Transverse colon (tissue), 4 donors: ENCODE results near the gene PRKG1. TPM values are rescaled to one million over a fixed set of nuclear protein-coding genes. Genes with fewer than 3 reads are reported as not detected.

Experiments
- DNase-seq: peaks from one replicate; pipeline ENCODE4 v3.0.0-alpha.2; 2019
- H3K27ac ChIP-seq, 4 donors: fragments of 200-600 bp; sonication (generic); 2 replicates each; pipeline ENCODE4 v1.5.1; 2016 to 2018; ENCODE audit warnings: inconsistent platforms in 4 of 4
- H3K27me3 ChIP-seq: fragments of 200-600 bp; sonication (generic); 2 replicates; pipeline ENCODE4 v1.5.1; 2017; ENCODE audit warnings: inconsistent platforms
- H3K36me3 ChIP-seq, 4 donors: fragments of 200-600 bp; sonication (generic); 2 replicates each; pipeline ENCODE4 v1.5.1; 2017 to 2019; ENCODE audit warnings: inconsistent platforms in 4 of 4
- H3K4me1 ChIP-seq, 4 donors: fragments of 200-600 bp; sonication (generic); 2 replicates each; pipeline ENCODE4 v1.5.1; 2017 to 2020; ENCODE audit warnings: inconsistent platforms in 4 of 4
- H3K4me3 ChIP-seq, 4 donors: fragments of 200-600 bp; sonication (generic); 1 replicate in 1 of 4; 2 replicates in 3 of 4; pipeline versions ENCODE4 v1.5.1 to v1.6.1; 2017 to 2019; ENCODE audit warnings: inconsistent platforms in 4 of 4
- H3K9me3 ChIP-seq, 2 donors: fragments of 200-600 bp; sonication (generic); 2 replicates each; pipeline ENCODE4 v1.5.1; 2017 to 2019; ENCODE audit warnings: inconsistent platforms in 2 of 2
- CTCF ChIP-seq, 5 experiments: fragments of 200-600 bp in 3 of 5; fragments of 450-650 bp in 2 of 5; sonication (generic) in 3 of 5; IDR thresholded peaks; 1 replicate in 2 of 5; 2 replicates in 3 of 5; pipeline ENCODE4 v1.5.1; 2016 to 2017; ENCODE audit warnings: antibody characterized with exemption in 5 of 5, inconsistent platforms in 3 of 5, mild to moderate bottlenecking in 2 of 5, moderate library complexity in 1 of 5
- EP300 ChIP-seq: sonication (generic); formaldehyde crosslinking; IDR thresholded peaks from one replicate; pipeline ENCODE4 v1.6.1; 2017; ENCODE audit warnings: antibody characterized with exemption, low read depth
- POLR2A ChIP-seq: fragments of 450-650 bp; IDR thresholded peaks from one replicate; pipeline ENCODE4 v1.6.1; 2016; ENCODE audit warnings: antibody characterized with exemption, mild to moderate bottlenecking, moderate library complexity
- POLR2AphosphoS5 ChIP-seq, 3 donors: sonication (generic); formaldehyde crosslinking; IDR thresholded peaks; one replicate each; pipeline ENCODE4 v1.6.1; 2016; ENCODE audit warnings: antibody characterized with exemption in 3 of 3
- WGBS, 2 donors: methylation state at CpG; one replicate each; pipeline ENCODE4 v1.1.5; 2018; ENCODE audit warnings: low coverage in 1 of 2; 5-methylcytosine and 5-hydroxymethylcytosine counted together
- in situ Hi-C, 4 donors: fragments of 200-750 bp; cut with MboI; loops; one replicate each; pipeline versions ENCODE4 v1.15.0 to v1.15.1; 2017; ENCODE audit warnings: low sequenced_read_pairs in 3 of 4, low pct_ligation_motif_present in 1 of 4, low pct_unique_long_range_greater_than_20kb in 1 of 4
- intact Hi-C: fragments of 100-400 bp; cut with DNase I; formaldehyde crosslinking; loops from one replicate; pipeline ENCODE4 v1.15.1; 2023; ENCODE audit warnings: low total_unique reads
- total RNA-seq, 4 donors: library from RNA; depleted of rRNA; stranded (reverse); fragments of >200 nt; gene quantifications; one replicate each; pipeline ENCODE4 v1.1.0, GENCODE V29; 2016

PRKG1 gene
- total RNA-seq, 4 donors from 2014 or later: 17.6 to 30.6 (median 26.9) TPM

GRCh38 chr10:52011118-52011517 is 936.8 kb downstream of the PRKG1 start:
- Histone ChIP-seq H3K4me1 (no peaks in the 10 kb centered on the region), H3K9me3 (peaks cover 0 to 9% of the 10 kb centered on the region in 2 donors), H3K4me3 (no peak overlapping the region), H3K27me3 (no peaks in the 10 kb centered on the region), H3K27ac (no peak overlapping the region), H3K36me3 (no peaks in the 10 kb centered on the region)
- intact Hi-C loops: no loop called here
- TF ChIP-seq POLR2A (no peak), EP300 (no peak), CTCF (IDR thresholded peaks at IDR 0.05) (no peak), POLR2AphosphoS5 (IDR thresholded peaks at IDR 0.05) (no peak)
- DNase-seq: no peak
- in situ Hi-C loops: no loop called here
- WGBS, 2 donors: 87 to 94% methylated on average over 1 of the region's 1 CpG

- 53% methylated on average over 3 of the region's 3 CpGs; no CpG with 5 or more reads in 1 of the 2 donors for WGBS, 2 donors
- intact Hi-C loops (no loop called here), in situ Hi-C loops (no loop called here)
- no peaks in the 10 kb centered on the region for H3K36me3 ChIP-seq
- H3K9me3 ChIP-seq: no peaks in the 10 kb centered on the region
- H3K27ac ChIP-seq: no peak overlapping the region
- H3K27me3 ChIP-seq: no peaks in the 10 kb centered on the region
- TF ChIP-seq POLR2AphosphoS5 (IDR thresholded peaks at IDR 0.05) (no peak), CTCF (IDR thresholded peaks at IDR 0.05) (no peak), EP300 (no peak)
- no peaks in the 10 kb centered on the region for H3K4me1 ChIP-seq
- DNase-seq: no peak
- H3K4me3 ChIP-seq: no peak overlapping the region
Observed at GRCh38 chr10:52019077-52019555, 944.8 kb downstream of the PRKG1 start.

- Histone ChIP-seq H3K27ac (no peak overlapping the region), H3K27me3 (no peaks in the 10 kb centered on the region), H3K4me1 (no peaks in the 10 kb centered on the region), H3K36me3 (no peaks in the 10 kb centered on the region), H3K4me3 (no peak overlapping the region), H3K9me3 (no peaks in the 10 kb centered on the region)
- intact Hi-C loops (no loop called here), in situ Hi-C loops (no loop called here)
- no peak for DNase-seq
- no peak for TF ChIP-seq EP300
- TF ChIP-seq POLR2A: no peak
- no peak for TF ChIP-seq CTCF (IDR thresholded peaks at IDR 0.05)
- TF ChIP-seq POLR2AphosphoS5 (IDR thresholded peaks at IDR 0.05): no peak
Observed at GRCh38 chr10:52019656-52020055, 945.4 kb downstream of the PRKG1 start.

GRCh38 chr10:52020173-52020572 is 945.9 kb downstream of the PRKG1 start:
- TF ChIP-seq POLR2AphosphoS5 (IDR thresholded peaks at IDR 0.05) (no peak), CTCF (IDR thresholded peaks at IDR 0.05) (no peak), EP300 (no peak), POLR2A (no peak)
- 54 to 90% methylated on average over 2 of the region's 2 CpGs for WGBS, 2 donors
- no peaks in the 10 kb centered on the region for H3K27me3 ChIP-seq
- H3K4me3 ChIP-seq: no peak overlapping the region
- no peak for DNase-seq
- H3K9me3 ChIP-seq: no peaks in the 10 kb centered on the region
- no peak overlapping the region for H3K27ac ChIP-seq
- H3K4me1 ChIP-seq: no peaks in the 10 kb centered on the region
- in situ Hi-C loops (no loop called here), intact Hi-C loops (no loop called here)
- no peaks in the 10 kb centered on the region for H3K36me3 ChIP-seq
